HepG2 (cell line): ENCODE measurements around the gene FOXP3. TPM values are rescaled to one million over a fixed set of nuclear protein-coding genes. Genes with fewer than 3 reads are reported as not detected.

ENCODE experiments used
- ATAC-seq: fragments of 200-7000 bp; cut with Tn5 transposase; 3 replicates; pipeline ENCODE4 v1.9.1; 2020; ENCODE audit warnings: mild to moderate bottlenecking, moderate library complexity
- BruUV-seq: library from RNA; stranded (reverse); fragments of 400-500 nt; replicated peaks from 2 replicates; lab custom pipeline; 2021; lab: Mats Ljungman, UMichigan
- CTCF ChIA-PET: fragments of 300-600 bp; formaldehyde crosslinking; extraction: SDS; loops from one replicate; lab custom pipeline; 2021; ENCODE audit warnings: low total read pairs, inconsistent platforms, low intra/inter-chr PET ratio; lab: Yijun Ruan, JAX
- POLR2A ChIA-PET: fragments of 350-600 bp; sonication (Branson Sonifier 250); formaldehyde crosslinking; loops from one replicate; lab custom pipeline; 2020; ENCODE audit warnings: antibody characterized with exemption, inconsistent platforms; lab: Yijun Ruan, JAX
- DNase-seq: peaks from one replicate; pipeline ENCODE4 v3.0.0-alpha.2; 2015; ENCODE audit warnings: low spot score
- FAIRE-seq: peaks from 3 replicates; lab custom pipeline; 2011; peaks lifted over from hg19 to GRCh38; lab: Jason Lieb, UNC
- H2AFZ ChIP-seq: one replicate; pipeline ENCODE4 v1.6.1; 2011; ENCODE audit warnings: low read length, inconsistent platforms
- H3K27ac ChIP-seq: fragments of 300-600 bp; 3 replicates; pipeline ENCODE4 v1.8.0; 2011; ENCODE audit warnings: mixed run types, mild to moderate bottlenecking, mixed read lengths, low read length, inconsistent platforms; ENCODE audit not compliant: insufficient read depth; ENCODE audit errors: extremely low read length
- H3K27me3 ChIP-seq, 2 experiments: fragments of 200-600 bp in 1 of 2; 2 replicates in 1 of 2; 3 replicates in 1 of 2; pipeline versions ENCODE4 v1.6.0 to v1.8.0; 2011; ENCODE audit warnings: low read length in 2 of 2, mild to moderate bottlenecking in 2 of 2, moderate library complexity in 2 of 2, inconsistent platforms in 1 of 2; ENCODE audit not compliant: insufficient read depth in 2 of 2, control insufficient read depth in 1 of 2
- H3K36me3 ChIP-seq, 2 experiments: fragments of 200-600 bp in 1 of 2; replicated peaks in 1 of 2; 2 replicates in 1 of 2; 3 replicates in 1 of 2; pipeline versions ENCODE4 v1.5.1 to v1.8.0; 2011; ENCODE audit warnings: low read length in 2 of 2, inconsistent platforms in 1 of 2; ENCODE audit not compliant: insufficient read depth in 2 of 2, control insufficient read depth in 1 of 2
- H3K4me1 ChIP-seq: 2 replicates; pipeline ENCODE4 v1.5.1; 2012; ENCODE audit warnings: low read length, inconsistent platforms; ENCODE audit not compliant: insufficient read depth
- H3K4me2 ChIP-seq: 2 replicates; pipeline ENCODE4 v1.6.0; 2011; ENCODE audit warnings: low read depth, low read length, inconsistent platforms
- H3K4me3 ChIP-seq, 3 experiments: fragments of 200-600 bp in 1 of 3; sonication (generic), shearing (Covaris generic) in 1 of 3; replicated peaks in 1 of 3; 2 replicates each; pipeline ENCODE4 v1.5.1; 2011 to 2016; ENCODE audit warnings: low read length in 3 of 3, inconsistent platforms in 2 of 3, low read depth in 2 of 3, mild to moderate bottlenecking in 2 of 3, control low read depth in 1 of 3, mixed read lengths in 1 of 3; ENCODE audit not compliant: insufficient read depth in 1 of 3
- H3K79me2 ChIP-seq: one replicate; pipeline ENCODE4 v1.6.1; 2011; ENCODE audit warnings: low read length, inconsistent platforms; ENCODE audit not compliant: insufficient read depth
- H3K9ac ChIP-seq: 2 replicates; pipeline ENCODE4 v1.6.0; 2011; ENCODE audit warnings: mild to moderate bottlenecking, low read depth, low read length, inconsistent platforms; ENCODE audit not compliant: insufficient read depth
- H3K9me3 ChIP-seq: 2 replicates; pipeline ENCODE4 v1.5.1; 2012; ENCODE audit warnings: mild to moderate bottlenecking, low read length
- H4K20me1 ChIP-seq: 2 replicates; pipeline ENCODE4 v1.6.0; 2011; ENCODE audit warnings: inconsistent platforms, mild to moderate bottlenecking, low read length, moderate library complexity; ENCODE audit not compliant: insufficient read depth
- EEA1 ChIP-seq: sonication (generic); formaldehyde crosslinking; IDR thresholded peaks from 2 replicates; pipeline ENCODE4 v1.5.1; 2020; ENCODE audit warnings: mild to moderate bottlenecking, missing genetic modification reagents, borderline replicate concordance
- GLI4 ChIP-seq: sonication (generic); formaldehyde crosslinking; IDR thresholded peaks from 2 replicates; pipeline ENCODE4 v1.5.1; 2020; ENCODE audit warnings: missing genetic modification reagents, mild to moderate bottlenecking, moderate library complexity, borderline replicate concordance
- MATR3 ChIP-seq: sonication (generic); formaldehyde crosslinking; IDR thresholded peaks from 2 replicates; pipeline ENCODE4 v1.4.0; 2020; ENCODE audit warnings: missing genetic modification reagents
- RNF2 ChIP-seq: fragments of 450-650 bp; conservative IDR thresholded peaks from 2 replicates; pipeline ENCODE4 v1.6.1; 2016; ENCODE audit warnings: low read depth
- ZBTB1 ChIP-seq: sonication (generic); formaldehyde crosslinking; IDR thresholded peaks from 2 replicates; pipeline ENCODE4 v1.4.0; 2020; ENCODE audit warnings: missing genetic modification reagents, borderline replicate concordance
- ZHX2 ChIP-seq, 2 experiments: sonication (generic) in 1 of 2; formaldehyde crosslinking in 1 of 2; IDR thresholded peaks; 2 replicates each; pipeline versions ENCODE4 v1.6.1 to v1.9.0; 2014 to 2022; ENCODE audit warnings: antibody characterized with exemption in 1 of 2, borderline replicate concordance in 1 of 2, inconsistent platforms in 1 of 2, low read depth in 1 of 2, missing genetic modification reagents in 1 of 2
- ZNF329 ChIP-seq: sonication (generic); formaldehyde crosslinking; IDR thresholded peaks from 2 replicates; pipeline ENCODE4 v1.9.0; 2021; ENCODE audit warnings: low read depth, mild to moderate bottlenecking, missing genetic modification reagents
- ZNF576 ChIP-seq: sonication (generic); formaldehyde crosslinking; IDR thresholded peaks from 2 replicates; pipeline ENCODE4 v1.4.0; 2020; ENCODE audit warnings: mild to moderate bottlenecking, missing genetic modification reagents
- WGBS: methylation state at CpG from one replicate; pipeline ENCODE4 v1.1.6; 2017; ENCODE audit warnings: low lambda C conversion rate; 5-methylcytosine and 5-hydroxymethylcytosine counted together
- in situ Hi-C: cut with HindIII; loops from 2 replicates; pipeline ENCODE4 v1.10.0; 2017; ENCODE audit warnings: low pct_unique_long_range_greater_than_20kb; ENCODE audit not compliant: extremely low pct_ligation_motif_present
- intact Hi-C: fragments of 100-400 bp; cut with micrococcal nuclease; formaldehyde crosslinking; loops from one replicate; pipeline ENCODE4 v1.10.0; 2022; ENCODE audit not compliant: unreplicated experiment
- polyA plus RNA-seq, 8 experiments: library from polyadenylated mRNA; depleted of rRNA in 3 of 8; stranded (reverse) in 7 of 8; unstranded in 1 of 8; fragments of >200 nt; fragmentation: Illumina TruSeq in 4 of 8; extraction: Trizol in 4 of 8; gene quantifications; 2 replicates each; pipeline versions ENCODE4 v1.2.1 to v1.2.3, GENCODE V29; 2011 to 2016; ENCODE audit warnings: low read depth in 4 of 8, missing spikeins in 1 of 8, mixed read lengths in 1 of 8; ENCODE audit not compliant: insufficient read depth in 1 of 8
- total RNA-seq, 5 experiments: library from RNA; depleted of rRNA; stranded (reverse); fragments of >200 nt; fragmentation: Illumina TruSeq; extraction: Trizol; gene quantifications; 2 replicates each; pipeline ENCODE4 v1.2.3, GENCODE V29; 2016; ENCODE audit warnings: low read depth in 1 of 5

FOXP3 gene
- total and polyA plus RNA-seq, 2 of the 13 experiments (the other 11 are each of a cell fraction or from before 2014, with no cell fraction given), result 0.04 TPM; not detected in 1

GRCh38 chrX:49286136-49286535 is 21.6 kb upstream of the FOXP3 start:
- Histone ChIP-seq H3K27me3 (no peaks in the 10 kb centered on the region; a peak in 1 of 5 replicates), H3K9ac (no peak overlapping the region), H3K4me1 (no peaks in the 10 kb centered on the region), H3K79me2 (no peaks in the 10 kb centered on the region), H3K36me3 (no peaks in the 10 kb centered on the region), H3K4me3 (no peak overlapping the region), H4K20me1 (no peaks in the 10 kb centered on the region), H3K27ac (no peak overlapping the region), H3K4me2 (no peak overlapping the region), H2AFZ (no peak overlapping the region), H3K9me3 (no peaks in the 10 kb centered on the region)
- ATAC-seq (no peak), DNase-seq (no peak), FAIRE-seq (no peak)
- TF ChIP-seq EEA1, result no peak
- no CpG with 5 or more reads among the region's 18 CpGs for WGBS
- POLR2A ChIA-PET, result no interaction called here
- intact Hi-C loops, result no loop called here
- in situ Hi-C loops, result no loop called here
- CTCF ChIA-PET, result no interaction called here
- no TSS peak for BruUV-seq

- Histone ChIP-seq H3K27me3 (no peaks in the 10 kb centered on the region; a peak in 1 of 5 replicates), H2AFZ (no peak overlapping the region), H3K4me2 (no peak overlapping the region), H3K27ac (no peak overlapping the region), H3K9ac (no peak overlapping the region), H4K20me1 (no peaks in the 10 kb centered on the region), H3K4me1 (no peaks in the 10 kb centered on the region), H3K79me2 (no peaks in the 10 kb centered on the region), H3K4me3 (no peak overlapping the region), H3K36me3 (no peaks in the 10 kb centered on the region), H3K9me3 (no peaks in the 10 kb centered on the region)
- WGBS, result 56% methylated on average over 3 of the region's 3 CpGs
- POLR2A ChIA-PET, result no interaction called here
- in situ Hi-C loops (no loop called here), intact Hi-C loops (no loop called here)
- ATAC-seq, result no peak
- CTCF ChIA-PET, result no interaction called here
- DNase-seq, result no peak
- no peak for FAIRE-seq
- BruUV-seq, result no TSS peak
- TF ChIP-seq ZBTB1 (CRISPR knock-in tag), result no peak
- no peak for TF ChIP-seq GLI4 (CRISPR knock-in tag)
- TF ChIP-seq RNF2, result no peak
- TF ChIP-seq ZNF329 (CRISPR knock-in tag), result no peak
- no peak for TF ChIP-seq ZNF576 (CRISPR knock-in tag)
- no peak for TF ChIP-seq ZHX2 (IDR thresholded peaks at IDR 0.05; ENCODE audit: low read depth)
- TF ChIP-seq ZHX2 (CRISPR knock-in tag; IDR thresholded peaks at IDR 0.05; ENCODE audit: borderline replicate concordance), result no peak
- no peak for TF ChIP-seq MATR3 (CRISPR knock-in tag)
Observed at GRCh38 chrX:49284212-49284611, 19.7 kb upstream of the FOXP3 start.
